Endothelial cell of umbilical vein (primary cell): ENCODE measurements around the gene PLEKHA6. TPM values are rescaled to one million over a fixed set of nuclear protein-coding genes. Genes with fewer than 3 reads are reported as not detected.

Source experiments
- BruUV-seq: library from RNA; stranded (reverse); fragments of 400-500 nt; replicated peaks from 2 replicates; lab custom pipeline; 2021; lab: Mats Ljungman, UMichigan
- CTCF ChIA-PET: fragments of 300-600, 350-600 bp; sonication (Branson Sonifier 250); formaldehyde crosslinking; loops from one replicate; lab custom pipeline; 2021; ENCODE audit warnings: antibody characterized with exemption, inconsistent platforms; lab: Charles Lee
- POLR2A ChIA-PET: fragments of 300-600, 350-600 bp; sonication (Branson Sonifier 250); formaldehyde crosslinking; loops from one replicate; lab custom pipeline; 2021; ENCODE audit warnings: antibody characterized with exemption, inconsistent platforms; lab: Charles Lee
- DNase-seq: peaks from one replicate; pipeline ENCODE4 v3.0.0-alpha.2; 2011; ENCODE audit warnings: low read depth, low spot score
- FAIRE-seq: peaks from 2 replicates; lab custom pipeline; 2011; peaks lifted over from hg19 to GRCh38; lab: Jason Lieb, UNC
- H2AFZ ChIP-seq: 2 replicates; pipeline ENCODE4 v1.6.0; 2012; ENCODE audit warnings: low read depth, low read length, control low read depth, inconsistent platforms
- H3K27ac ChIP-seq: 2 replicates; pipeline ENCODE4 v1.5.1; 2011; ENCODE audit warnings: low read depth, mild to moderate bottlenecking, control low read depth, low read length, moderate library complexity; ENCODE audit not compliant: insufficient read depth
- H3K27me3 ChIP-seq, 2 experiments: 2 replicates each; pipeline versions ENCODE4 v1.6.0 to v1.6.1; 2011; ENCODE audit warnings: low read length in 2 of 2, mixed read lengths in 1 of 2; ENCODE audit not compliant: control insufficient read depth in 2 of 2, insufficient read depth in 2 of 2
- H3K36me3 ChIP-seq, 2 experiments: 2 replicates in 1 of 2; 3 replicates in 1 of 2; pipeline ENCODE4 v1.5.1; 2011; ENCODE audit warnings: low read length in 2 of 2, mild to moderate bottlenecking in 1 of 2, moderate library complexity in 1 of 2; ENCODE audit not compliant: control insufficient read depth in 2 of 2, insufficient read depth in 2 of 2; ENCODE audit errors: extremely low read depth in 1 of 2
- H3K4me1 ChIP-seq: 3 replicates; pipeline ENCODE4 v1.5.1; 2011; ENCODE audit warnings: mild to moderate bottlenecking, low read length; ENCODE audit not compliant: control insufficient read depth, insufficient read depth; ENCODE audit errors: extremely low read depth
- H3K4me2 ChIP-seq: 2 replicates; pipeline ENCODE4 v1.6.1; 2011; ENCODE audit warnings: low read length, control low read depth, mixed read lengths; ENCODE audit not compliant: insufficient read depth
- H3K4me3 ChIP-seq, 3 experiments: fragments of 200-600 bp in 1 of 3; sonication (generic), shearing (Covaris generic) in 1 of 3; replicated peaks in 1 of 3; 2 replicates each; pipeline ENCODE4 v1.5.1; 2011 to 2016; ENCODE audit warnings: control low read depth in 3 of 3, low read length in 3 of 3, mild to moderate bottlenecking in 2 of 3, inconsistent platforms in 1 of 3, low read depth in 1 of 3, moderate library complexity in 1 of 3; ENCODE audit not compliant: insufficient read depth in 1 of 3
- H3K79me2 ChIP-seq: 2 replicates; pipeline ENCODE4 v1.6.0; 2012; ENCODE audit warnings: low read length, inconsistent platforms; ENCODE audit not compliant: control insufficient read depth, insufficient read depth
- H3K9ac ChIP-seq: replicated peaks from 2 replicates; pipeline ENCODE3; 2011; ENCODE audit warnings: low read length, control low read depth; ENCODE audit not compliant: insufficient read depth; ENCODE audit errors: extremely low read depth
- H3K9me1 ChIP-seq: replicated peaks from 3 replicates; pipeline ENCODE4 v1.6.0; 2011; ENCODE audit warnings: mild to moderate bottlenecking, low read length; ENCODE audit not compliant: control insufficient read depth, insufficient read depth; ENCODE audit errors: extremely low read depth
- H3K9me3 ChIP-seq: replicated peaks from 2 replicates; pipeline ENCODE4 v1.5.1; 2012; ENCODE audit warnings: low read length, inconsistent platforms; ENCODE audit not compliant: control insufficient read depth, insufficient read depth
- H4K20me1 ChIP-seq: replicated peaks from 2 replicates; pipeline ENCODE3; 2011; ENCODE audit warnings: mild to moderate bottlenecking, low read length; ENCODE audit not compliant: control insufficient read depth, insufficient read depth; ENCODE audit errors: extremely low read depth
- CTCF ChIP-seq, 2 donors: IDR thresholded peaks; 1 replicate in 1 of 2; 2 replicates in 1 of 2; pipeline ENCODE4 v1.5.1; 2011; ENCODE audit warnings: low read length in 2 of 2, mild to moderate bottlenecking in 2 of 2, moderate library complexity in 2 of 2, control low read depth in 1 of 2, inconsistent platforms in 1 of 2, low read depth in 1 of 2; ENCODE audit not compliant: insufficient read depth in 1 of 2; ENCODE audit errors: extremely low read depth in 1 of 2
- EZH2 ChIP-seq: IDR thresholded peaks from 2 replicates; pipeline ENCODE4 v1.6.1; 2012; ENCODE audit warnings: borderline replicate concordance, low read depth, mild to moderate bottlenecking, moderate library complexity, low read length, inconsistent platforms; ENCODE audit not compliant: severe bottlenecking
- FOS ChIP-seq: IDR thresholded peaks from 2 replicates; pipeline ENCODE4 v1.6.1; 2011; ENCODE audit warnings: mild to moderate bottlenecking, low read length, moderate library complexity, borderline replicate concordance; ENCODE audit not compliant: insufficient read depth
- GATA2 ChIP-seq: IDR thresholded peaks from 2 replicates; pipeline ENCODE4 v1.7.0; 2011; ENCODE audit warnings: low read depth, mild to moderate bottlenecking, moderate library complexity, mixed read lengths, low read length; ENCODE audit not compliant: insufficient read length, insufficient read depth
- JUN ChIP-seq: IDR thresholded peaks from 2 replicates; pipeline ENCODE4 v1.6.1; 2011; ENCODE audit warnings: borderline replicate concordance, low read depth; ENCODE audit not compliant: insufficient read length, insufficient read depth
- MYC ChIP-seq: IDR thresholded peaks from one replicate; pipeline ENCODE4 v1.6.1; 2011; ENCODE audit warnings: mild to moderate bottlenecking, low read depth, low read length
- POLR2A ChIP-seq: IDR thresholded peaks from 2 replicates; pipeline ENCODE4 v1.6.1; 2012; ENCODE audit warnings: low read depth, mild to moderate bottlenecking, control low read depth, low read length
- POLR2AphosphoS5 ChIP-seq: IDR thresholded peaks from 2 replicates; pipeline ENCODE4 v1.6.1; 2012; ENCODE audit warnings: low read depth, mild to moderate bottlenecking, control low read depth, low read length, moderate library complexity; ENCODE audit not compliant: insufficient read depth
- dilution Hi-C: fragments of 300-500 bp; cut with MboI; formaldehyde crosslinking; loops from one replicate; pipeline ENCODE4 v1.15.0; 2019; ENCODE audit warnings: low sequenced_read_pairs; ENCODE audit not compliant: extremely low pct_ligation_motif_present
- intact Hi-C: fragments of 100-400 bp; cut with micrococcal nuclease; formaldehyde crosslinking; loops from one replicate; pipeline ENCODE4 v1.10.0; 2022
- polyA plus RNA-seq, 4 experiments: library from polyadenylated mRNA; depleted of rRNA in 3 of 4; stranded (reverse) in 3 of 4; unstranded in 1 of 4; fragments of >200 nt; gene quantifications; 2 replicates each; pipeline versions ENCODE4 v1.2.1 to v1.2.3, GENCODE V29; 2011 to 2012; ENCODE audit warnings: missing spikeins in 1 of 4
- total RNA-seq: library from RNA; stranded (reverse); gene quantifications from 2 replicates; pipeline ENCODE4 v1.2.3, GENCODE V29; 2021
- TF ChIP-seq, protein P1 (sequence below): IDR thresholded peaks from 2 replicates; pipeline ENCODE4 v1.6.1; 2011; ENCODE audit not compliant: insufficient read depth, insufficient read length

The PLEKHA6 gene
- total and polyA plus RNA-seq, 2 donors (not counting 3 experiments of a cell fraction or from before 2014, with no cell fraction given): 2.1 to 15.0 TPM

DNA sequence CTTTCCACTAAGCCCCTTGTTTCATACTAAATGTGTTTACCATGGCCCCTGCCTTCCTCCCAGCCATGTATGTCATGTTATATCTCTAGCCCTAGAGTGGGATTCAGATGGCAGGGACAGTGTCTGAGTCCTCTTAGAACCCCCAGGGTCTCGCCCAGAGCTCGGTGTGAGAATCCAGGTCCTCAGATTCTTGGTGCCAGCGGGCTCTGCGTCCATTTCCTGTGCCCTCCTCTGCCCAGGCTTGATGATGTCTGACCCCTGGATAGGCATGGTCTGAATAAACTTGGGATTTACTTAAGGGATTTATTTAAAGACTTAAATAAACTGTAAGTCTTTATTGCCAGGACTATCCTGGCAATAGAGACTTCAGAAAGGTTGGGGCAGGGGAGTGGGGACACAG, 157.2 kb downstream of the PLEKHA6 start:
- BruUV-seq: no TSS peak
- Histone ChIP-seq H3K9me1 (no peaks in the 10 kb centered on the region), H3K27me3 (no peaks in the 10 kb centered on the region), H3K79me2 (no peaks in the 10 kb centered on the region), H2AFZ (no peak overlapping the region), H3K4me2 (no peak overlapping the region), H3K36me3 (no peaks in the 10 kb centered on the region), H3K4me1 (peaks cover 24% of the 10 kb centered on the region), H3K4me3 (no peak overlapping the region), H3K9me3 (no peaks in the 10 kb centered on the region), H3K9ac (no peak overlapping the region), H4K20me1 (no peaks in the 10 kb centered on the region), H3K27ac (no peak overlapping the region)
- ChIA-PET POLR2A (no interaction called here), CTCF (interaction anchor here (0.6 to 11.0 kb wide), 2 partner anchors 31 to 51 kb away, joined by 3 to 770 read pairs; partner anchors contain the start of genes ETNK2 and REN)
- intact Hi-C loops (no loop called here), dilution Hi-C loops (no loop called here)
- TF ChIP-seq MYC (no peak), POLR2AphosphoS5 (no peak), GATA2 (no peak), POLR2A (no peak), CTCF (IDR thresholded peaks at IDR 0.05; ENCODE audit: extremely low read depth in 1 of 2, insufficient read depth in 1 of 2, low read depth in 1 of 2, low read length in 2 of 2) (no peak), JUN (no peak), EZH2 (no peak), FOS (no peak)
- TF ChIP-seq, protein P1, sequence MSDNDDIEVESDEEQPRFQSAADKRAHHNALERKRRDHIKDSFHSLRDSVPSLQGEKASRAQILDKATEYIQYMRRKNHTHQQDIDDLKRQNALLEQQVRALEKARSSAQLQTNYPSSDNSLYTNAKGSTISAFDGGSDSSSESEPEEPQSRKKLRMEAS: no peak
- FAIRE-seq: no peak
- DNase-seq: no peak
